Esophagus squamous epithelium (tissue), 4 donors: ENCODE results near the gene ADCY5.

ENCODE experiments used
- POLR2A ChIP-seq, 4 donors: fragments of 450-650 bp; IDR thresholded peaks; one replicate each; pipeline ENCODE4 v1.6.1; 2017; ENCODE audit warnings: antibody characterized with exemption in 4 of 4, mild to moderate bottlenecking in 4 of 4, moderate library complexity in 3 of 4
- TF ChIP-seq, protein P1 (sequence below), 6 experiments: fragments of 450-650 bp in 4 of 6; fragments of 200-600 bp in 2 of 6; sonication (generic) in 2 of 6; IDR thresholded peaks; one replicate each; pipeline ENCODE4 v1.5.1; 2016 to 2019; ENCODE audit warnings: antibody characterized with exemption in 6 of 6, mild to moderate bottlenecking in 4 of 6, moderate library complexity in 4 of 6

DNA sequence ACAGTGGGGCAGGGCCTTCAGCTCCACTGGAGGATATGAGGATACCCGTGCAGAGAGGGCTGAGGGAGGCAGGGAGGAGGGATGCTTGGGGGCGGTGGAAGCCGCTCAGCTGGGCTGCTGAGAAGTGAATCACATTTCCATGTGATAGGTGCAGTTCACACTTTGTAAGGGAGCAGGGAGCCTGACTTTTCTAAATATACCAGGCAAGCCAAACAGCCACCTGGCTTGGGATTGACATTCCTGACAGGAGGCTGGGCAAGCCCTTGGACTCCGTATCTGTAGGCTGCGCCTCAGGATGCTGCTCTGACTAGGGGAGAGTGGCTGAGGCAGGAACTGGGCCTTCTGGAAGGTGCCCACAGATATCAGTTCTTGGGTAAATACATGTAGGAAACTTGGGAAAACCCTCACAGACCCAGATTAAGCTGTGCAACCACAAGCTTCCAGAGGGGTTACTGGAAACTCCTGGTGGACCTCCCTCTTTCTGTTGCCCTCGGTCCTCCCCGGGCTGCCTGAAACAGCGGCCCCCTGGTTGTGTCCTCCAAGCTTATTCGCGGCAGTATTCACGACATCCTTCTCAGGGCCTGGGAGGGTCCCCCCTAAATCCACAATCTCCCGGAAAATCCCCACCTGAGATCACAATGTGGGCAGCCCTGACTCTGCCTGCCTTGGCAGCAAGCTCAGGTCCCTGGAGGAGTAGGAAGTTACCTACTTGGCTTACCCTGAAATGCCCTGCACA, 33.0 kb upstream of the ADCY5 start:
- no peak for TF ChIP-seq POLR2A (IDR thresholded peaks at IDR 0.05)
- TF ChIP-seq, protein P1, sequence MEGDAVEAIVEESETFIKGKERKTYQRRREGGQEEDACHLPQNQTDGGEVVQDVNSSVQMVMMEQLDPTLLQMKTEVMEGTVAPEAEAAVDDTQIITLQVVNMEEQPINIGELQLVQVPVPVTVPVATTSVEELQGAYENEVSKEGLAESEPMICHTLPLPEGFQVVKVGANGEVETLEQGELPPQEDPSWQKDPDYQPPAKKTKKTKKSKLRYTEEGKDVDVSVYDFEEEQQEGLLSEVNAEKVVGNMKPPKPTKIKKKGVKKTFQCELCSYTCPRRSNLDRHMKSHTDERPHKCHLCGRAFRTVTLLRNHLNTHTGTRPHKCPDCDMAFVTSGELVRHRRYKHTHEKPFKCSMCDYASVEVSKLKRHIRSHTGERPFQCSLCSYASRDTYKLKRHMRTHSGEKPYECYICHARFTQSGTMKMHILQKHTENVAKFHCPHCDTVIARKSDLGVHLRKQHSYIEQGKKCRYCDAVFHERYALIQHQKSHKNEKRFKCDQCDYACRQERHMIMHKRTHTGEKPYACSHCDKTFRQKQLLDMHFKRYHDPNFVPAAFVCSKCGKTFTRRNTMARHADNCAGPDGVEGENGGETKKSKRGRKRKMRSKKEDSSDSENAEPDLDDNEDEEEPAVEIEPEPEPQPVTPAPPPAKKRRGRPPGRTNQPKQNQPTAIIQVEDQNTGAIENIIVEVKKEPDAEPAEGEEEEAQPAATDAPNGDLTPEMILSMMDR (IDR thresholded peaks at IDR 0.05): no peak
